AG04450 (cell line): ENCODE measurements around the gene CNKSR3. TPM values are rescaled to one million over a fixed set of nuclear protein-coding genes. Genes with fewer than 3 reads are reported as not detected.

Experiments used
- CTCF ChIA-PET: fragments of 300-600, 350-600 bp; formaldehyde crosslinking; extraction: SDS; loops from one replicate; lab custom pipeline; 2022; ENCODE audit warnings: antibody characterized with exemption, inconsistent platforms; lab: Charles Lee
- POLR2A ChIA-PET: fragments of 350-600 bp; formaldehyde crosslinking; extraction: SDS; loops from one replicate; lab custom pipeline; 2021; ENCODE audit warnings: antibody characterized with exemption, inconsistent platforms; lab: Yijun Ruan, JAX
- DNase-seq: peaks from one replicate; pipeline ENCODE4 v3.0.0-alpha.2; 2011; ENCODE audit warnings: low read depth, low spot score
- H3K27ac ChIP-seq: one replicate; pipeline ENCODE4 v1.5.1; 2012; ENCODE audit warnings: low read depth, low read length, control low read depth
- H3K27me3 ChIP-seq: one replicate; pipeline ENCODE4 v1.6.0; 2012; ENCODE audit warnings: low read length; ENCODE audit not compliant: control insufficient read depth, insufficient read depth
- H3K4me3 ChIP-seq: 2 replicates; pipeline ENCODE4 v1.5.1; 2011; ENCODE audit warnings: mild to moderate bottlenecking, low read depth, low read length, control low read depth
- H3K9me3 ChIP-seq: 2 replicates; pipeline ENCODE4 v1.5.1; 2012; ENCODE audit warnings: low read length; ENCODE audit not compliant: control insufficient read depth, insufficient read depth
- CTCF ChIP-seq: IDR thresholded peaks from 2 replicates; pipeline ENCODE4 v1.5.1; 2011; ENCODE audit warnings: low read depth, low read length, control low read depth, inconsistent platforms
- polyA plus RNA-seq: library from polyadenylated mRNA; depleted of rRNA; stranded (reverse); fragments of >200 nt; gene quantifications from 2 replicates; pipeline ENCODE4 v1.2.3, GENCODE V29; 2011

The CNKSR3 gene
- polyA plus RNA-seq, 1 experiment = 8.6 TPM

- CTCF ChIA-PET = interaction anchor here (0.5 kb wide), 2 partner anchors 52 to 266 kb away, joined by 3 read pairs; no protein-coding TSS in a partner anchor
- H3K27me3 ChIP-seq = no peaks in the 10 kb centered on the region
- no peak for TF ChIP-seq CTCF
- no peaks in the 10 kb centered on the region for H3K9me3 ChIP-seq
- H3K27ac ChIP-seq = no peak overlapping the region
- DNase-seq = no peak
- no peak overlapping the region for H3K4me3 ChIP-seq
- POLR2A ChIA-PET = no interaction called here
Measured at GRCh38 chr6:154554491-154554890, 44.0 kb upstream of the CNKSR3 start.

GRCh38 chr6:154550779-154551178 is 40.3 kb upstream of the CNKSR3 start:
- Histone ChIP-seq H3K9me3 (no peaks in the 10 kb centered on the region), H3K27me3 (no peaks in the 10 kb centered on the region), H3K4me3 (no peak overlapping the region), H3K27ac (no peak overlapping the region)
- no peak for TF ChIP-seq CTCF
- ChIA-PET CTCF (no interaction called here), POLR2A (no interaction called here)
- no peak for DNase-seq

GRCh38 chr6:154549179-154549578 is 38.7 kb upstream of the CNKSR3 start:
- Histone ChIP-seq H3K27me3 (no peaks in the 10 kb centered on the region), H3K27ac (no peak overlapping the region), H3K9me3 (no peaks in the 10 kb centered on the region), H3K4me3 (no peak overlapping the region)
- no peak for TF ChIP-seq CTCF
- POLR2A ChIA-PET = no interaction called here
- CTCF ChIA-PET = no interaction called here
- no peak for DNase-seq

- no peaks in the 10 kb centered on the region for H3K9me3 ChIP-seq
- no peak for DNase-seq
- no peak overlapping the region for H3K27ac ChIP-seq
- no peaks in the 10 kb centered on the region for H3K27me3 ChIP-seq
- POLR2A ChIA-PET = no interaction called here
- CTCF ChIA-PET = interaction anchor here (0.7 kb wide), 1 partner anchor 20 kb away, joined by 5 read pairs; no protein-coding TSS in a partner anchor
- H3K4me3 ChIP-seq = no peak overlapping the region
- TF ChIP-seq CTCF = no peak
Measured at GRCh38 chr6:154548130-154548830, 37.8 kb upstream of the CNKSR3 start.

- Histone ChIP-seq H3K9me3 (no peaks in the 10 kb centered on the region), H3K27ac (no peak overlapping the region), H3K27me3 (no peaks in the 10 kb centered on the region), H3K4me3 (no peak overlapping the region)
- ChIA-PET POLR2A (no interaction called here), CTCF (no interaction called here)
- no peak for TF ChIP-seq CTCF
- no peak for DNase-seq
Measured at GRCh38 chr6:154543628-154544027, 33.1 kb upstream of the CNKSR3 start.
